Heart left ventricle (tissue), 13 donors: Measurements from ENCODE around the gene TULP4.
"Not testable (repeated sequence)": the region's sequence is repeated elsewhere in the genome, so short reads cannot be mapped to it uniquely, and the experiment has no call there.

Experiments used
- POLR2A ChIP-seq, 2 donors: fragments of 450-650 bp; IDR thresholded peaks; one replicate each; pipeline ENCODE4 v1.6.1; 2017; ENCODE audit warnings: antibody characterized with exemption in 2 of 2, mild to moderate bottlenecking in 2 of 2, moderate library complexity in 2 of 2
- TF ChIP-seq, protein P1 (sequence below), 12 donors: fragments of 200-600 bp; sonication (generic) in 4 of 12; IDR thresholded peaks; one replicate each; pipeline versions ENCODE4 v1.5.0 to v1.8.0; 2018 to 2022; ENCODE audit warnings: antibody characterized with exemption in 12 of 12, mild to moderate bottlenecking in 5 of 12
- donor health status: ischemic (EF 13 %, LVEDD 7.1; RV severe dilation, severe dysfunction).
- donor health status: DM: no; HTN: yes; CAD: no.
- donor health status: DM: no; HTN: no; CAD: no.
- donor health status: ischemic (EF 25% LVEDD 6.9; RV normal size, moderate dysfunction).
- donor health status: ischemic (EF 25% LVEDD 5.7; RV mildly dilated, moderate dysfunction).
- donor health status: ischemic (EF 35%, LVEDD 5.7; RV mildly dilated, moderate dysfunction).
- donor health status: nonischemic (EF 11% LVEDD 7.7; RV severe dilation, severe dysfunction).
- donor health status: DM: yes; HTN: yes; CAD: no.
- donor health status: PGD.
- donor health status: ischemic (EF 29% LVEDD 5.4; RV normal size, mild dysfunction).
- donor health status: nonischemic (EF 23%, LVEDD 6.1; RV moderate dilation, normal function).

- TF ChIP-seq, protein P1, sequence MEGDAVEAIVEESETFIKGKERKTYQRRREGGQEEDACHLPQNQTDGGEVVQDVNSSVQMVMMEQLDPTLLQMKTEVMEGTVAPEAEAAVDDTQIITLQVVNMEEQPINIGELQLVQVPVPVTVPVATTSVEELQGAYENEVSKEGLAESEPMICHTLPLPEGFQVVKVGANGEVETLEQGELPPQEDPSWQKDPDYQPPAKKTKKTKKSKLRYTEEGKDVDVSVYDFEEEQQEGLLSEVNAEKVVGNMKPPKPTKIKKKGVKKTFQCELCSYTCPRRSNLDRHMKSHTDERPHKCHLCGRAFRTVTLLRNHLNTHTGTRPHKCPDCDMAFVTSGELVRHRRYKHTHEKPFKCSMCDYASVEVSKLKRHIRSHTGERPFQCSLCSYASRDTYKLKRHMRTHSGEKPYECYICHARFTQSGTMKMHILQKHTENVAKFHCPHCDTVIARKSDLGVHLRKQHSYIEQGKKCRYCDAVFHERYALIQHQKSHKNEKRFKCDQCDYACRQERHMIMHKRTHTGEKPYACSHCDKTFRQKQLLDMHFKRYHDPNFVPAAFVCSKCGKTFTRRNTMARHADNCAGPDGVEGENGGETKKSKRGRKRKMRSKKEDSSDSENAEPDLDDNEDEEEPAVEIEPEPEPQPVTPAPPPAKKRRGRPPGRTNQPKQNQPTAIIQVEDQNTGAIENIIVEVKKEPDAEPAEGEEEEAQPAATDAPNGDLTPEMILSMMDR (IDR thresholded peaks at IDR 0.05), result not testable (repeated sequence)
- not testable (repeated sequence) for TF ChIP-seq POLR2A (IDR thresholded peaks at IDR 0.05)
These were observed 165.5 kb downstream of the TULP4 start for GRCh38 chr6:158477722-158478121.
